ENCODE results near the gene AK9. TPM values are rescaled to one million over a fixed set of nuclear protein-coding genes. Genes with fewer than 3 reads are reported as not detected.
A peak's percentile ranks its signal among the peaks of the same experiment; 100 is the strongest.

AK9 gene
- total and polyA plus RNA-seq, 2 of the 4 experiments (the other 2 are of a cell fraction), result 1.7 to 1.8 TPM

DNA sequence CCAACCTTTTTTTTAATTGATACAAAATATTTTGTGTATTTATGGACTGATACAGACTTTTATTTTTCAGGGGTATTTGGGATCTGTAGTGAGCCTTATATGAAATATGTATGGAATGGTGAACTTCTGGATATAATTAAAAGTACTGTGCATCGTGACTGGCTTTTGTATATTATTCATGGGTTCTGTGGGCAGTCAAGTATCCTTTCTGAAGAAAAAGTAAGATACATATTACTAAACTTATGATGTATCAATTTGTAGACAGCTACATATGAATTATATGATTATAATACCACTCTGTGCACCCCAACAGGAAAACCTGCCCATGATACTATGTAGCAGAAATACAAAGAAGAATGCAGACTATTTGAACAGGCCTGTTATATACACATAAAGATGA, 47.3 kb upstream of the AK9 start:
- in situ Hi-C loops (cut with MboI; ENCODE audit: low sequenced_read_pairs), result no loop called here
- H3K56ac ChIP-seq (ENCODE audit: extremely low read depth, insufficient read depth, low read length), result no peak overlapping the region
- H3K9me1 ChIP-seq (ENCODE audit: insufficient read depth, low read length), result peaks cover 6% of the 10 kb centered on the region
- H3K18ac ChIP-seq (ENCODE audit: low read depth, low read length), result no peak overlapping the region
- H3K14ac ChIP-seq (replicated peaks; ENCODE audit: low read depth, low read length), result no peak overlapping the region
- no peak overlapping the region for H3K9ac ChIP-seq (ENCODE audit: low read depth, low read length)
- no peak overlapping the region for H2AFZ ChIP-seq (replicated peaks; ENCODE audit: low read length, poor library complexity)
- H3K23ac ChIP-seq (ENCODE audit: low read depth, low read length), result no peak overlapping the region; the same call in 1 of the 2 replicates
- BruUV-seq (replicated peaks), result no TSS peak
- H3K9me3 ChIP-seq (ENCODE audit: control insufficient read depth, insufficient read depth, low read length), result no peaks in the 10 kb centered on the region
- no peak overlapping the region for H3K4ac ChIP-seq (ENCODE audit: low read depth, low read length)
- H2AK9ac ChIP-seq (replicated peaks; ENCODE audit: low read depth, low read length, poor library complexity), result no peak overlapping the region
- intact Hi-C loops (cut with micrococcal nuclease), result no loop called here
- ChIA-PET POLR2A (ENCODE audit: unreplicated experiment) (no interaction called here), CTCF (no interaction called here)
- H4K8ac ChIP-seq (ENCODE audit: low read depth in 2 of 2, low read length in 2 of 2), result no peak overlapping the region
- H4K91ac ChIP-seq (ENCODE audit: insufficient read depth, low read depth, low read length), result no peak overlapping the region
- dilution Hi-C loops (cut with HindIII; ENCODE audit: low sequenced_read_pairs, unreplicated experiment), result no loop called here
- no peak overlapping the region for H3K4me2 ChIP-seq (ENCODE audit: low read depth, low read length)
- H2AK5ac ChIP-seq (ENCODE audit: low read depth, low read length), result no peak overlapping the region
- TF ChIP-seq SMC3 (IDR thresholded peaks at IDR 0.05; ENCODE audit: low read depth, low read length) (no peak), MAFK (IDR thresholded peaks at IDR 0.05; ENCODE audit: low read depth, low read length) (no peak), MAZ (IDR thresholded peaks at IDR 0.05; ENCODE audit: borderline replicate concordance, low read depth, low read length) (no peak), RFX5 (IDR thresholded peaks at IDR 0.05; ENCODE audit: low read depth, low read length) (no peak), CHD1 (IDR thresholded peaks at IDR 0.05; ENCODE audit: low read depth, low read length) (no peak), FOS (IDR thresholded peaks at IDR 0.05; ENCODE audit: low read depth, low read length) (no peak), MXI1 (IDR thresholded peaks at IDR 0.05; ENCODE audit: borderline replicate concordance, low read depth, low read length) (no peak), NFE2L2 (IDR thresholded peaks at IDR 0.05; ENCODE audit: low read depth, low read length) (no peak), POLR2A (IDR thresholded peaks at IDR 0.05; ENCODE audit: low read depth, low read length) (no peak), BHLHE40 (IDR thresholded peaks at IDR 0.05; ENCODE audit: low read depth, low read length) (no peak), CEBPB (IDR thresholded peaks at IDR 0.05; ENCODE audit: low read depth, low read length) (no peak), RCOR1 (IDR thresholded peaks at IDR 0.05; ENCODE audit: insufficient replicate concordance, low read length) (no peak)
- TF ChIP-seq, protein P1, sequence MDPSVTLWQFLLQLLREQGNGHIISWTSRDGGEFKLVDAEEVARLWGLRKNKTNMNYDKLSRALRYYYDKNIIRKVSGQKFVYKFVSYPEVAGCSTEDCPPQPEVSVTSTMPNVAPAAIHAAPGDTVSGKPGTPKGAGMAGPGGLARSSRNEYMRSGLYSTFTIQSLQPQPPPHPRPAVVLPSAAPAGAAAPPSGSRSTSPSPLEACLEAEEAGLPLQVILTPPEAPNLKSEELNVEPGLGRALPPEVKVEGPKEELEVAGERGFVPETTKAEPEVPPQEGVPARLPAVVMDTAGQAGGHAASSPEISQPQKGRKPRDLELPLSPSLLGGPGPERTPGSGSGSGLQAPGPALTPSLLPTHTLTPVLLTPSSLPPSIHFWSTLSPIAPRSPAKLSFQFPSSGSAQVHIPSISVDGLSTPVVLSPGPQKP (IDR thresholded peaks at IDR 0.05; ENCODE audit: borderline replicate concordance, low read depth, low read length), result no peak
- TF ChIP-seq, protein P2, sequence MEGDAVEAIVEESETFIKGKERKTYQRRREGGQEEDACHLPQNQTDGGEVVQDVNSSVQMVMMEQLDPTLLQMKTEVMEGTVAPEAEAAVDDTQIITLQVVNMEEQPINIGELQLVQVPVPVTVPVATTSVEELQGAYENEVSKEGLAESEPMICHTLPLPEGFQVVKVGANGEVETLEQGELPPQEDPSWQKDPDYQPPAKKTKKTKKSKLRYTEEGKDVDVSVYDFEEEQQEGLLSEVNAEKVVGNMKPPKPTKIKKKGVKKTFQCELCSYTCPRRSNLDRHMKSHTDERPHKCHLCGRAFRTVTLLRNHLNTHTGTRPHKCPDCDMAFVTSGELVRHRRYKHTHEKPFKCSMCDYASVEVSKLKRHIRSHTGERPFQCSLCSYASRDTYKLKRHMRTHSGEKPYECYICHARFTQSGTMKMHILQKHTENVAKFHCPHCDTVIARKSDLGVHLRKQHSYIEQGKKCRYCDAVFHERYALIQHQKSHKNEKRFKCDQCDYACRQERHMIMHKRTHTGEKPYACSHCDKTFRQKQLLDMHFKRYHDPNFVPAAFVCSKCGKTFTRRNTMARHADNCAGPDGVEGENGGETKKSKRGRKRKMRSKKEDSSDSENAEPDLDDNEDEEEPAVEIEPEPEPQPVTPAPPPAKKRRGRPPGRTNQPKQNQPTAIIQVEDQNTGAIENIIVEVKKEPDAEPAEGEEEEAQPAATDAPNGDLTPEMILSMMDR (conservative IDR thresholded peaks at IDR 0.05; ENCODE audit: low read depth, low read length), result no peak
- TF ChIP-seq, protein P3, sequence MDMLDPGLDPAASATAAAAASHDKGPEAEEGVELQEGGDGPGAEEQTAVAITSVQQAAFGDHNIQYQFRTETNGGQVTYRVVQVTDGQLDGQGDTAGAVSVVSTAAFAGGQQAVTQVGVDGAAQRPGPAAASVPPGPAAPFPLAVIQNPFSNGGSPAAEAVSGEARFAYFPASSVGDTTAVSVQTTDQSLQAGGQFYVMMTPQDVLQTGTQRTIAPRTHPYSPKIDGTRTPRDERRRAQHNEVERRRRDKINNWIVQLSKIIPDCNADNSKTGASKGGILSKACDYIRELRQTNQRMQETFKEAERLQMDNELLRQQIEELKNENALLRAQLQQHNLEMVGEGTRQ (IDR thresholded peaks at IDR 0.05; ENCODE audit: low read depth, low read length), result no peak
- no peak overlapping the region for H2BK15ac ChIP-seq (ENCODE audit: low read depth, low read length)
- DNase-seq, result peak; percentile 30
- H3K36me3 ChIP-seq (ENCODE audit: control insufficient read depth, insufficient read depth, low read length), result no peaks in the 10 kb centered on the region
- peak; percentile 75 for ATAC-seq (ENCODE audit: low read depth)
- no peak overlapping the region for H3K4me3 ChIP-seq (ENCODE audit: insufficient read depth, low read depth, low read length)
- WGBS, 2 experiments (ENCODE audit: extremely low coverage in 2 of 2, insufficient read length in 1 of 2), result no CpG with 5 or more reads among the region's 1 CpG
- H2BK120ac ChIP-seq (ENCODE audit: low read depth, low read length), result no peak overlapping the region
- H2BK20ac ChIP-seq (ENCODE audit: low read depth, low read length), result no peak overlapping the region
- H3K27ac ChIP-seq (ENCODE audit: insufficient read depth, low read length), result no peak overlapping the region
- no peaks in the 10 kb centered on the region for H3K27me3 ChIP-seq (ENCODE audit: control insufficient read depth, insufficient read depth, low read length)
- no peaks in the 10 kb centered on the region for H4K20me1 ChIP-seq (ENCODE audit: insufficient read depth, low read length)
- no peaks in the 10 kb centered on the region for H3K79me1 ChIP-seq (ENCODE audit: low read depth in 1 of 2, low read length in 2 of 2)
- H3K4me1 ChIP-seq (ENCODE audit: control insufficient read depth, insufficient read depth, low read length), result peaks cover 11% of the 10 kb centered on the region
- H2BK5ac ChIP-seq (ENCODE audit: low read depth, low read length, poor library complexity, severe bottlenecking), result peak overlapping the region; percentile 53
- H4K5ac ChIP-seq (ENCODE audit: low read depth, low read length), result no peak overlapping the region
